Measurements from ENCODE around the gene TRMT44.
A peak's percentile ranks its signal among the peaks of the same experiment; 100 is the strongest.

Gene TRMT44

GRCh38 chr4:8464381-8464780 lies 23.8 kb downstream of the TRMT44 start:
- TF ChIP-seq, protein P1, sequence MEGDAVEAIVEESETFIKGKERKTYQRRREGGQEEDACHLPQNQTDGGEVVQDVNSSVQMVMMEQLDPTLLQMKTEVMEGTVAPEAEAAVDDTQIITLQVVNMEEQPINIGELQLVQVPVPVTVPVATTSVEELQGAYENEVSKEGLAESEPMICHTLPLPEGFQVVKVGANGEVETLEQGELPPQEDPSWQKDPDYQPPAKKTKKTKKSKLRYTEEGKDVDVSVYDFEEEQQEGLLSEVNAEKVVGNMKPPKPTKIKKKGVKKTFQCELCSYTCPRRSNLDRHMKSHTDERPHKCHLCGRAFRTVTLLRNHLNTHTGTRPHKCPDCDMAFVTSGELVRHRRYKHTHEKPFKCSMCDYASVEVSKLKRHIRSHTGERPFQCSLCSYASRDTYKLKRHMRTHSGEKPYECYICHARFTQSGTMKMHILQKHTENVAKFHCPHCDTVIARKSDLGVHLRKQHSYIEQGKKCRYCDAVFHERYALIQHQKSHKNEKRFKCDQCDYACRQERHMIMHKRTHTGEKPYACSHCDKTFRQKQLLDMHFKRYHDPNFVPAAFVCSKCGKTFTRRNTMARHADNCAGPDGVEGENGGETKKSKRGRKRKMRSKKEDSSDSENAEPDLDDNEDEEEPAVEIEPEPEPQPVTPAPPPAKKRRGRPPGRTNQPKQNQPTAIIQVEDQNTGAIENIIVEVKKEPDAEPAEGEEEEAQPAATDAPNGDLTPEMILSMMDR (IDR thresholded peaks at IDR 0.05; ENCODE audit: extremely low read depth, insufficient read depth, missing control alignments): no peak
- DNase-seq (ENCODE audit: low spot score): no peak
- in situ Hi-C loops (cut with MboI; ENCODE audit: low pct_unique_long_range_greater_than_20kb, low sequenced_read_pairs, unreplicated experiment): loop anchor here (25.0 kb wide), 1 partner anchor 123 kb away; the partner anchor contains the start of genes CPZ and GPR78

DNA sequence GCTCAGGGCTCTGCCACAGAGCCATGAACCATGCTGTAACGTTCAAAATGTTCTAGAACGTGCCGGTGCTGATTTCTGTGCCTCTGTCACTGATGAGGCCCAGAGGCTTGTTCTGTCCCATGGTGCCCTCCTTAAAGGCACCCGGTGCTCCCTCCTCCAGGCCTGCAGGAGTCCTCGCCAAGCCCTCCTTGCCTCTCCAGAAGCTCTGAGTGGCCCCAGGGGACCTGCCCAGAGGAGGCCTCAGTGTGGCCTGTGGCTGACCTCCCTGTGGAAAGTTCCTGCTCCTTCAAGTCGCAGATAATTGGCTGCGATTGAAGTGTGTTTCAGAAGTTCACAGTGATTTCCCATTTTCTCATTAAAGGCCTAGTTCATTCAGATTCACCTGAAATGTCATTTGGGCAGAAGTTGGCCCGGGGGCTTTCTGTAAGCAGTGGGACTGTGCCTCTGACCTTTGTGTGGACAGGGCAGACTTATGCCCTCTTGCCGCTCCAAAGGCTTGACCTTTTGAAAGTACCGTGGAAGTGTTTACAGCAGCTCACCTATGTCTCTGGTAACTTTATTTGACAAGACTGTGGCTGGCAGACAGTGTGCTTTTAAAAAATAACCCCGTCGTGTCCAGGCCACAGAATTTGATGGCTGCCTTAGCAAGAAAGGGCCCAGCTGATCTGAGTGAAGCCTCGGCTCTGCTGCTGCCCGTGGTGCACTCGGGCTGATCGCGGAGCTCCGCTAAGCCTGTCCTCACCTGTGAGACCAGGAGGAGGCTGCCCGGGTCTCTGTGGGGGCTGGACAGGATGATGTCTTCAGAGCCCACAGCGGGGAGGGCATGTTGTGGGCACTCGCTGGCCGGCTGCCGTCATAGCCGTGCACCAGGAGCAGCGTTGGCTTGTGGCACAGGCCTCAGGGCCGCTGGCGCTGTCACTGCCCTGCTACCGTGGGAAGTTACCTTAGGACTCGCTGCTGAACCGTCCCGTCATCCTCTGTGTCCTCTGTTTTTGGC lies 25.3 kb downstream of the TRMT44 start:
- DNase-seq (ENCODE audit: low spot score): no peak
- in situ Hi-C loops (cut with MboI; ENCODE audit: low pct_unique_long_range_greater_than_20kb, low sequenced_read_pairs, unreplicated experiment): loop anchor here (25.0 kb wide), 1 partner anchor 121 kb away; the partner anchor contains the start of genes CPZ and GPR78
- TF ChIP-seq, protein P1 (IDR thresholded peaks at IDR 0.05; ENCODE audit: extremely low read depth, insufficient read depth, missing control alignments): no peak

DNA sequence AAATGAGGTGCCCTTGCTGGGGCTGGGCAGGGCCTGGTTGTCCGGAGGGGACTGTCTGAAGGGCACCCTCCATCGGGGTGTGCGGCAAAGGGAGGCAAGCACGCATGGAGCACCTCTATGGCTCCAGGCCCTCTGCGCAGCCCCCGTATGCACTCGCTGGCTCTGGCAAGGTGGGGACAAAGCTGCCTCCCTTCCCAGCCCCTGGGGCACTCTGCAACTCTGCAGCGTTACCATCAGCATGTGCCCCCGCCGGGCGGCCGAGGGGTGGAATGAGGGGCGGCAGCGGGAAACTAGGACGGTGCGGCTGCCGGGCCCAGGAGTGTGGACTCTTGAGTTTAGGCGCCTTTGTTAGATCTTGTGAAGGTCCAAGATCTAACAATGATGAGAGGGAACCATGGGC lies 26.4 kb downstream of the TRMT44 start:
- in situ Hi-C loops (cut with MboI; ENCODE audit: low pct_unique_long_range_greater_than_20kb, low sequenced_read_pairs, unreplicated experiment): loop anchor here (25.0 kb wide), 1 partner anchor 120 kb away; the partner anchor contains the start of genes CPZ and GPR78
- no peak for DNase-seq (ENCODE audit: low spot score)
- TF ChIP-seq, protein P1 (IDR thresholded peaks at IDR 0.05; ENCODE audit: extremely low read depth, insufficient read depth, missing control alignments): no peak

DNA sequence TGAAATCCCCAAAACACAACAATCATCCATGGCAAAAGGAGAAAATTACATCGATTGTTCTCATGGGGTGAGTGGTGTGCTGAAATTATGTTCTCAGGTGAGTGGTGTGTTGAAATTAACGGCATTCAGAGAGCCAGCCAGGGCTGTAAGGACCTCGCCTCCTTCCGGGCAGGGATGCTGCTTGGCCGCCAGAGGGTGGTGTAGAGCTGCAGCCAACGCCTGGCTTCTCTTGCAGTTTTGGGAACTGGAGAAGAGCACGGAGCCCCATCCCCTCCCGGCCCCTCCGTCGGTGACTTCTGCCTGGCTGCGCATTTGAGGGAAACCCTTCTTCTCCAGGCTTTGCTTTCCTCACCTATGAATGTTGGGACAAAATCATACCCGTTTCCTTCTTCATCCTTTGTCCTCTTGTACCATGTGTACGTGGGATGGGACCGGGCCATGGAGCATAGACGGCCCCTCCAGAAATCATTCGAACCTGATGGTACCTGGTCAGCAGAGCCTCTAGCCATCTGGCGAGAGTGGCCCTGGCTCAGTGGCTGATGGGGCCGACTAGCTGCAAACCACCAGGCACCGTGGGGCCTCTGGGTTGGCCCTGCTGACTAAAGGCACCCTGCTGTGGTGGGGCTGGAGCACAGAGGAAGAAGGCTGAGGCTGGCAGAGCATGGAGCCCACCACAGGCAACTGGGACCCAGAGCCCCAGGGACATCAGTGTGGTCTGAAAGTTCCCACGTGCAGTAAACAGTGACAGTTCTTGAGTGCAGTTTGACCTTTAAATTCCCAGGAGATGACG lies 28.4 kb downstream of the TRMT44 start:
- TF ChIP-seq, protein P1 (IDR thresholded peaks at IDR 0.05; ENCODE audit: extremely low read depth, insufficient read depth, missing control alignments): peak; percentile 97
- in situ Hi-C loops (cut with MboI; ENCODE audit: low pct_unique_long_range_greater_than_20kb, low sequenced_read_pairs, unreplicated experiment): loop anchor here (25.0 kb wide), 1 partner anchor 118 kb away; the partner anchor contains the start of genes CPZ and GPR78
- peak; percentile 87 for DNase-seq (ENCODE audit: low spot score)

DNA sequence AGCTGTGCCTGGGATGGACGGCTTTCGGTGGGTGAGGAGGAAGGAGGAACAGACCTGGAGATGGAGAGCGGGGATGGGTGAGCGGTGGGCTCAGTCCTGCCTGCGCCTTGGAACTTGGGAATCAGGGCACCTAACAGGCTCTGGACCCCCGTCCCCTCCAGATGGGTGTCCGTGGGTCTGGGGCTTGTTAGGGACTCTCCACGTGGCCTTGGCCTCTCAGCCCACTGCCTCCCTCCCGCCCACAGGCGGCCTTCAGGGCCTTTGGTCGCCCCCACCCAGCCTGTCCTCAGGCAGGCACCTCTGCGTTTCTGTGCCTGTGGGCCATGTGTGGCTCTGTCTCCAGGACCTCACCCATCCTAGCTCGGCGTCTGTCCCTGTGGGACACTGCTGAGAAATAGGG lies 29.0 kb downstream of the TRMT44 start:
- DNase-seq (ENCODE audit: low spot score): no peak
- TF ChIP-seq, protein P1 (IDR thresholded peaks at IDR 0.05; ENCODE audit: extremely low read depth, insufficient read depth, missing control alignments): no peak
- in situ Hi-C loops (cut with MboI; ENCODE audit: low pct_unique_long_range_greater_than_20kb, low sequenced_read_pairs, unreplicated experiment): loop anchor here (25.0 kb wide), 1 partner anchor 118 kb away; the partner anchor contains the start of genes CPZ and GPR78

GRCh38 chr4:8470451-8471024 lies 30.0 kb downstream of the TRMT44 start:
- DNase-seq (ENCODE audit: low spot score): no peak
- in situ Hi-C loops (cut with MboI; ENCODE audit: low pct_unique_long_range_greater_than_20kb, low sequenced_read_pairs, unreplicated experiment): loop anchor here (25.0 kb wide), 1 partner anchor 117 kb away; the partner anchor contains the start of genes CPZ and GPR78
- TF ChIP-seq, protein P1 (IDR thresholded peaks at IDR 0.05; ENCODE audit: extremely low read depth, insufficient read depth, missing control alignments): no peak
